ENCODE measurements around the gene FCRL5.

- TF ChIP-seq CTCF (IDR thresholded peaks at IDR 0.05): no peak
- no peak for TF ChIP-seq POLR2AphosphoS5 (IDR thresholded peaks at IDR 0.05)
Measured at GRCh38 chr1:157484573-157484972, 67.7 kb downstream of the FCRL5 start.
